VCaP (cell line): ENCODE data around the gene GNPTG.
A peak's percentile ranks its signal among the peaks of the same experiment; 100 is the strongest.

Experiments used
- H3K27ac ChIP-seq: fragments of 450-650 bp; 2 replicates; pipeline ENCODE4 v1.5.1; 2017
- TF ChIP-seq, protein P1 (sequence below): fragments of 450-650 bp; conservative IDR thresholded peaks from 2 replicates; pipeline ENCODE4 v1.5.1; 2017; ENCODE audit warnings: mild to moderate bottlenecking, moderate library complexity

Gene GNPTG

DNA sequence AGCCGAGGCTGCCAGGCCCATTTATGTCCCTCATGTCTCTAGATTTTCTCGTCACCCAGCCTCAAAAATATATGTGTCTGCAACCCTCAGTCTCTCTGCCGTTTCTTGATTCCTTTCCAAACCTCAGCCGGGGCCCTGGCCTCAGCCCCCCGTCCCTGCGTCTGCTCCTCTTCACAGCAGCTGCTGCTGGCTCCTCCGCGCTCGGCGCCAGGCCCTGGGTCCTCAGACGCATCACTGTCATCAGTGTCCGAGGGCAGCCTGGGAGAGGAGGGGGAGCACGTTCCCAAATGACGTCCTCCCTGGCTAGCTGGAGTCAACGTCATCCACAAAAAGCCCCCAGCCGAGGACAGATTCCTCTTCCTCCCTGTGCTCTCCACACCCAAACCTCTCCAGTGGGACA, 2.4 kb upstream of the GNPTG start:
- TF ChIP-seq, protein P1, sequence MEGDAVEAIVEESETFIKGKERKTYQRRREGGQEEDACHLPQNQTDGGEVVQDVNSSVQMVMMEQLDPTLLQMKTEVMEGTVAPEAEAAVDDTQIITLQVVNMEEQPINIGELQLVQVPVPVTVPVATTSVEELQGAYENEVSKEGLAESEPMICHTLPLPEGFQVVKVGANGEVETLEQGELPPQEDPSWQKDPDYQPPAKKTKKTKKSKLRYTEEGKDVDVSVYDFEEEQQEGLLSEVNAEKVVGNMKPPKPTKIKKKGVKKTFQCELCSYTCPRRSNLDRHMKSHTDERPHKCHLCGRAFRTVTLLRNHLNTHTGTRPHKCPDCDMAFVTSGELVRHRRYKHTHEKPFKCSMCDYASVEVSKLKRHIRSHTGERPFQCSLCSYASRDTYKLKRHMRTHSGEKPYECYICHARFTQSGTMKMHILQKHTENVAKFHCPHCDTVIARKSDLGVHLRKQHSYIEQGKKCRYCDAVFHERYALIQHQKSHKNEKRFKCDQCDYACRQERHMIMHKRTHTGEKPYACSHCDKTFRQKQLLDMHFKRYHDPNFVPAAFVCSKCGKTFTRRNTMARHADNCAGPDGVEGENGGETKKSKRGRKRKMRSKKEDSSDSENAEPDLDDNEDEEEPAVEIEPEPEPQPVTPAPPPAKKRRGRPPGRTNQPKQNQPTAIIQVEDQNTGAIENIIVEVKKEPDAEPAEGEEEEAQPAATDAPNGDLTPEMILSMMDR, result no peak
- H3K27ac ChIP-seq, result no peak overlapping the region

DNA sequence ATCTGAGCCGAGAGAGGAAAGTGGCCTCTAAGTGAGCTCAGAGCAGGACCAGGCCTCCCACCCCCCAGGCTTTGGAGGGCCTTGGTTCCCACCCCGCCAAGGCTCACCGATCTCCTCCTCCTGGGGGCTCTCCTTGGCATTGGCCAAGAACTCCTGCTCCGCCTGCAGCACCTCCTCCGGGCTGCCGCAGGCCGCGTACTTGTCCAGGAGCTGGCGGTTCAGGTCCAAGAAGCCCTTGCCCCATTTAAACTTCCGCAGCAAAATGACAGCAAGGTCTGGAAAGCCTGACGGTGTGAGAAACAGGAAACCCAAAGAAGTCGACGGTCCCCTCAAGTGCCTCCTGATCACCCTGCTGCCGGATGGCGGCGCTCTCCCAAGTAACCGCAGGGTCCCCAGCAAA, 1.8 kb upstream of the GNPTG start:
- TF ChIP-seq, protein P1, result no peak
- H3K27ac ChIP-seq, result no peak overlapping the region

DNA sequence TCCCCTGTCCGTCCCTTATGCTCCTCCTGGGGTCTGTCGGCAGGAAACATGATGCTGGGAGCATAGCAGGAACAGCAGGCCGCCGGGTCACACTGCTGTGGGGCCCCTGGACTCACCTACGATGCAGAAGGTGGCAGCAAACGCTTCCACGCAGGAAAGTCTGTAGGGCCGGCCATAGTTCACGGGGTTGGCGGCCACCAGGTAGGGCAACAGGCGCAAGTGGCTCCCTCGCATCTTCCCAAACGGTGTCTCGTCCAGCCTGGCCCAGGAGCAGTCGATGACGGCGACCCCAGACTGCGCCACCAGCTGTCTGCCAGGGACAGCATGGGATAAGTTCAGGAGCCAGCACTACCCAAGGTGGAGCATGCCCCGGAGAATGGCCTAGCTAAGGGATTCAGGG, 1.0 kb upstream of the GNPTG start:
- TF ChIP-seq, protein P1, result no peak
- H3K27ac ChIP-seq, result no peak overlapping the region; the same call in 1 of the 2 replicates

DNA sequence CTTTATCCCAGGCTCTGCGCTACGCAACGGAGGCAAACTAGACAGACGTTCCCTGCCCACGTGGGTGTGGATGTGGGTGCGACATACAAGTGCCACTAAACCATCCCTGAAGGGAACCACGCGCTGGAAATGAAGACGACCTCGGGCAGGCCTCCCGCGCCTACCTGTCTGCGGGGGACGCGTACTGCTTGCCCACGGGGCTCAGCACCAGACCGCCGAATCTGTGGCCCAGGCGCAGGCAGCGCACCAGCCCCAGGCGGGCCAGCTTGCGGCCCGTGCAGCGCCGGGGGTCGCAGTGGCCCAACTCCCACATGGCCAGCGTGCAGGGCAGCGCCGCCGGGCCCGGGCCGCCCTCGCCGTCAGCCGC, 533 bp upstream of the GNPTG start:
- TF ChIP-seq, protein P1, result no peak
- peak overlapping the region; percentile 61; the same call in 1 of the 2 replicates for H3K27ac ChIP-seq

DNA sequence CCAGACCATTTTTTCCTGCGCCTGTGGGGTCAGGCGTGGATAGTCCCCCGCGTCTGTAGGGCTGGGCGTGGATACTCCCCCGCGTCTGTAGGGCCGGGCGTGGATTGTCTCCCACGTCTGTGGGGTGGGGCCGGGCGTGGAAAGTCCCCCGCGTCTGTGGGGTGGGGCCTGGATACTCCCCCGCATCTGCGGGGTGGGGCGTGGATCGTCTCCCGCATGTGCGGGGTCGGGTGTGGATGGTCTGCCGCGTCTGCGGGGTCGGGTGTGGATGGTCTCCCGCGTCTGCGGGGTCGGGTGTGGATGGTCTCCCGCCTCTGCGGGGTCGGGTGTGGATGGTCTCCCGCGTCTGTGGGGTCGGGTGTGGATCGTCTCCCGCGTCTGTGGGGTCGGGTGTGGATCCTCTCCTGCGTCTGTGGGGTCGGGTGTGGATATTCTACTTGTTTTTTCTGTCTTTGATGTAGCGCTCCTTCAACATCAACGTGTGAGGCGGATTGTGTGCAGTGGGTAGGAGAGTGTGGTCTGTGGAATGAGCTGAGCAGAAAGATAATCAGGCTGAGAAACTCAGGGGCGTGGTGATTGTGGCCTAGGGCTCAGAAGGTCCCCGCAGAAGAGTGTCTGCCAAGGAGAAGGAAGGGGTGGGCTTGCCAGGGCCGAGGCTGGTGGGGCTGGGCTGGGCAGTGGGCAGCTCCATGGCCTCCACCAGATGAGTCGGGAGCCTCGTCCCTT, 3.2 kb downstream of the GNPTG start:
- TF ChIP-seq, protein P1, result no peak
- no peak overlapping the region for H3K27ac ChIP-seq

DNA sequence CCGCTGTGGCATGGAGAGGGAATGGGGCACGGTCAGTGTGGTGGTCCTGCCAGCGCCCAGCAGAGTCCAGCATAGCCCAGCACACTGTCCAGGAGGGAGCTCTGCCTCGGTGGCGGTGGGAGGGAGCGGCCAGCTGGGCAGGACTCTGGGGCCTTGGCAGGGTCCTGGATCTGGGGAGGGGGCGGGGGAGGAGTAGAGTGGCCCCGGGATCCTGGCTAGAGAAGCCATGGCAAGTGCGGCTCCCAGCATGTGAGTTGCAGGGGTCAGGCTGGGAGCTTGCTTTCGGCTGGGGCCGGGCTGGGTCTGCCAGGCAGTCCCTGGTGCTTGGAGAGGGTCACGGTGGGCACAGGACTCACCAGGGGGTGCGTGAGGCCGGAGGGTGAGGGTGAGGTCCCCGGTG, 3.9 kb downstream of the GNPTG start:
- H3K27ac ChIP-seq, result no peak overlapping the region
- TF ChIP-seq, protein P1, result no peak

DNA sequence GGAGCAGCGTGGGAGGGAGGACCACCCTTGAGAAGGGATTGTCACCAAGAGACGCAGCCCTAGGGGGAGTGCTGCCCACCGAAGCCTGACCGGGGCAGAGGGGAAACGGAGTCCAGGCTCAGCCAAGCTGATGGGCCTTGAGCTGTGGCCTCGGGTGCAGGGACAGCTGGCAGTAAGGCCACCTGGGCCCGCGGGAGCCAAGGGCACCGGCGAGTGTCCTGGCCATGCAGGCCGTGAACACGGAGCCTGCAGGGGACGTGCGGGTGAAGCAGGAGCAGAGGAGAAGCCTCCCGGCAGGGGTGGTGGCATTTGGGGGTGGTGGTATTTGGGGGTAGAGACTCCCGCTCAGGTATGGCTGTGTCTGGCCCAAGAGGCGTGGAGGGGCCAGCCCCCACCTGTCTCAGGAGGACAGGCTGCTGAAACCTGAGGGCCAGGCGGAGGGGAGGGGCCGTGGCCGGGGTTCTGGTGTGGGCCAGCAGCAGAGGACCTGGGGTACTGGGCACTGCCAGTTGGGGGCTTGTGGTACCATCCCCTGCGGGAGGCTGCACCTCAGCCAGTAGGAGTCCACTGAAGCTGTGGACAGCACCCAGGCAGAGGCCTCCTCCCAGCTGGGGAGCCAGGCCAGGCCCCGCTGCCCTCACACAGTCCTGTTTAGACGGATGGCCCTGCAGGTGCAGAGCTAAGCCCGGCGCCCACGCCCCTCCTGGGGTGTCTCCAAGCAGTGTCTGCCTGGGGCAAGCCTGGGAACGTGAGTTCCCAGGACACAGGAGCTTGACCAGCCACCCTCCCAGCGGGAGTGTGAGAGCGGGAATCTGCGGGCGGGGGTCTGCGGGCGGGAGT, 4.5 kb downstream of the GNPTG start:
- H3K27ac ChIP-seq, result no peak overlapping the region
- TF ChIP-seq, protein P1, result no peak
